Measurements from ENCODE around the gene BCAS3. TPM values are rescaled to one million over a fixed set of nuclear protein-coding genes. Genes with fewer than 3 reads are reported as not detected.
"Not testable (repeated sequence)": the region's sequence is repeated elsewhere in the genome, so short reads cannot be mapped to it uniquely, and the experiment has no call there.

Gene BCAS3
- total RNA-seq, 1 donor from 2014 or later = 30.5 TPM

GRCh38 chr17:61040666-61041065 lies 363.0 kb downstream of the BCAS3 start:
- DNase-seq (ENCODE audit: low read depth, low spot score) = no peak
- H3K27me3 Mint-ChIP-seq (ENCODE audit: low read depth) = no peaks in the 10 kb centered on the region
- H3K27ac Mint-ChIP-seq (ENCODE audit: unreplicated experiment) = no peak overlapping the region
- H3K9me3 Mint-ChIP-seq = no peaks in the 10 kb centered on the region
- no peak overlapping the region for H3K4me3 Mint-ChIP-seq
- H3K4me1 Mint-ChIP-seq = no peaks in the 10 kb centered on the region
- peaks cover 7% of the 10 kb centered on the region for H3K36me3 Mint-ChIP-seq (ENCODE audit: low read depth)
- no peak for TF ChIP-seq CTCF (conservative IDR thresholded peaks at IDR 0.05)

GRCh38 chr17:61042348-61042747 lies 364.7 kb downstream of the BCAS3 start:
- H3K4me3 Mint-ChIP-seq; DNase-seq (ENCODE audit: low read depth, low spot score); H3K27ac Mint-ChIP-seq (ENCODE audit: unreplicated experiment); H3K27me3 Mint-ChIP-seq (ENCODE audit: low read depth); H3K9me3 Mint-ChIP-seq; H3K4me1 Mint-ChIP-seq; H3K36me3 Mint-ChIP-seq (ENCODE audit: low read depth): not testable (repeated sequence)

GRCh38 chr17:61047515-61047914 lies 369.9 kb downstream of the BCAS3 start:
- no peaks in the 10 kb centered on the region for H3K27me3 Mint-ChIP-seq (ENCODE audit: low read depth)
- H3K36me3 Mint-ChIP-seq (ENCODE audit: low read depth) = no peaks in the 10 kb centered on the region
- no peaks in the 10 kb centered on the region for H3K9me3 Mint-ChIP-seq
- no peak for TF ChIP-seq CTCF (conservative IDR thresholded peaks at IDR 0.05)
- no peak overlapping the region for H3K4me3 Mint-ChIP-seq
- peaks cover 9% of the 10 kb centered on the region for H3K4me1 Mint-ChIP-seq
- H3K27ac Mint-ChIP-seq (ENCODE audit: unreplicated experiment) = no peak overlapping the region
- no peak for DNase-seq (ENCODE audit: low read depth, low spot score)

- Mint-ChIP-seq H3K27ac (ENCODE audit: unreplicated experiment) (no peak overlapping the region), H3K36me3 (ENCODE audit: low read depth) (no peaks in the 10 kb centered on the region)
Observed at GRCh38 chr17:61048376-61049106, 370.9 kb downstream of the BCAS3 start.

GRCh38 chr17:61053469-61053868 lies 375.8 kb downstream of the BCAS3 start:
- Mint-ChIP-seq H3K27me3 (ENCODE audit: low read depth) (no peaks in the 10 kb centered on the region), H3K27ac (ENCODE audit: unreplicated experiment) (peak overlapping the region; percentile 53), H3K4me1 (peaks cover 28% of the 10 kb centered on the region), H3K4me3 (no peak overlapping the region), H3K36me3 (ENCODE audit: low read depth) (no peaks in the 10 kb centered on the region), H3K9me3 (no peaks in the 10 kb centered on the region)
- no peak for DNase-seq (ENCODE audit: low read depth, low spot score)
- no peak for TF ChIP-seq CTCF (conservative IDR thresholded peaks at IDR 0.05)

More at GRCh38 chr17:61048376-61049106, 370.9 kb downstream of the BCAS3 start:
- Mint-ChIP-seq H3K27me3 (ENCODE audit: low read depth) (no peaks in the 10 kb centered on the region), H3K9me3 (no peaks in the 10 kb centered on the region), H3K4me3 (no peak overlapping the region), H3K4me1 (peaks cover 9% of the 10 kb centered on the region)
- TF ChIP-seq CTCF (conservative IDR thresholded peaks at IDR 0.05) = no peak
- no peak for DNase-seq (ENCODE audit: low read depth, low spot score)

- no peak overlapping the region for H3K27ac Mint-ChIP-seq (ENCODE audit: unreplicated experiment)
- no peak overlapping the region for H3K4me3 Mint-ChIP-seq
- TF ChIP-seq CTCF (conservative IDR thresholded peaks at IDR 0.05) = no peak
- H3K4me1 Mint-ChIP-seq = peaks cover 24% of the 10 kb centered on the region
- DNase-seq (ENCODE audit: low read depth, low spot score) = no peak
- no peaks in the 10 kb centered on the region for H3K27me3 Mint-ChIP-seq (ENCODE audit: low read depth)
- no peaks in the 10 kb centered on the region for H3K9me3 Mint-ChIP-seq
- H3K36me3 Mint-ChIP-seq (ENCODE audit: low read depth) = no peaks in the 10 kb centered on the region
Observed at GRCh38 chr17:61054436-61054835, 376.8 kb downstream of the BCAS3 start.
